Measurements from ENCODE around the gene POLR2I. TPM values are rescaled to one million over a fixed set of nuclear protein-coding genes. Genes with fewer than 3 reads are reported as not detected.
"Not testable (repeated sequence)": the region's sequence is repeated elsewhere in the genome, so short reads cannot be mapped to it uniquely, and the experiment has no call there.

POLR2I gene
- total RNA-seq, 1 donor from 2014 or later = 68.9 TPM

DNA sequence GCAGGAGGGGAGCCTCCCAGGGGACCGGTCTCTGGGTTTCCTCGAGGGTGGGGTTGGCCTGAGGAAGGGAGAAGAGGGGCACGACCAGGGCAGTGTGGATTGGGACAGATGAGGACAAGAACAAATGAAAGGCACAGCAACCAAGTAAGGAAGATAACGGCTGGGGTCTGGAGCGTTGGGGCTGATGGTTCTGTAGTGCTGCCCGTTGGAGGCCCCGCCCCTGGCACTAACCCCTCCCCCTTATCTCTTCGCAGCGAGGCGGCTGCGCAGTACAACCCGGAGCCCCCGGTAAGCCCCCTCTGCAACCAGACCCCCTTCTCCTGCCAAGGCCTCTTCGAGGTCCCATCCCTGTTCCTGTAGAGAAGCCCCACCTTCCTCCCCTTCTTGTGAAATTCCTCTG, 27.4 kb upstream of the POLR2I start:
- intact Hi-C loops (cut with micrococcal nuclease) = no loop called here
- Mint-ChIP-seq H3K27ac (no peak overlapping the region), H3K27me3 (ENCODE audit: low read depth) (no peaks in the 10 kb centered on the region), H3K9me3 (no peaks in the 10 kb centered on the region), H3K4me3 (ENCODE audit: low read depth) (no peak overlapping the region), H3K36me3 (ENCODE audit: low read depth) (peaks cover 54% of the 10 kb centered on the region), H3K4me1 (ENCODE audit: low read depth) (peaks cover 15% of the 10 kb centered on the region)
- DNase-seq (ENCODE audit: low spot score) = no peak

DNA sequence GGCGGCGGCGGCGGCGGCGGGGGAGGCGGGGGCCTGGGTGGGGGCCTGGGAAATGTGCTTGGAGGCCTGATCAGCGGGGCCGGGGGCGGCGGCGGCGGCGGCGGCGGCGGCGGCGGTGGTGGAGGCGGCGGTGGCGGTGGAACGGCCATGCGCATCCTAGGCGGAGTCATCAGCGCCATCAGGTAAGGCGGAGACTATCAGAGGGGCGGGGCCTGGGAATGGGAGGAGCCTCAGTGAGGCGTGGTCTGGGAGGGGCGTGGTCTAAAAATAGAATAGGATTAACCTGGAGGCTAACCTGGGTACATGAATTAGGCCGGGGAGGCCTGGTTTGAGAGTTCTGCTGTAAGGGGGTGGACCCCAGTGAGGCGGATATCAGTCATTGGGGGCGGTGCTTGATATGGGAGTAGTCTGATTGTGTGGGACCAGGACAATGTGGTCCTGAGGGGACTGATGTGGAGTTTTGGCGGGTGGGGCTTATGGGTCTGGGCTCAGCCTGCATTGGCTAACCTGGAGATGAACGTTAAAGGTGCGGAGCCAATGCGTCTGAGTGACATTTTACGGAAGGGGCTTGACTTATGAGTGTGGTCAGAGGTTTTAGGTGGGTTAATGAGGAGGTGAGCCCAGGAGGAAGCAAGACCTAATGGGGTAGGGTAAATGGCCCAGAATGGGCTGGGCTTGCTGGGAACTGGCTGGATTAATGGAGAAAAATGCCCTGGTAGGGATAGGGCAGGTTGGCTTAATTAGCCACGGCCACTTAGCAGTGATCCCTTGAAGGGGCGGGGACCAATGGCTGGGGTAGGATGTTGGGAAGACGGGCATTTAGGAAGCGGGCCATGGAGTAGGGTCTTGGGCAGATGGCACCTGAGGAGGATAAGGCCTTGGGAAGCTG, 26.6 kb upstream of the POLR2I start:
- Mint-ChIP-seq H3K36me3 (ENCODE audit: low read depth) (peaks cover 46% of the 10 kb centered on the region), H3K27ac (peak overlapping the region; percentile 74), H3K4me3 (ENCODE audit: low read depth) (peak overlapping the region; percentile 94), H3K4me1 (ENCODE audit: low read depth) (peaks cover 16% of the 10 kb centered on the region), H3K27me3 (ENCODE audit: low read depth) (no peaks in the 10 kb centered on the region), H3K9me3 (no peaks in the 10 kb centered on the region)
- intact Hi-C loops (cut with micrococcal nuclease) = loop anchor here (1.0 kb wide), 2 partner anchors 26 to 73 kb away; partner anchors contain the start of genes TBCB and ZNF565
- peak; percentile 88 for DNase-seq (ENCODE audit: low spot score)

DNA sequence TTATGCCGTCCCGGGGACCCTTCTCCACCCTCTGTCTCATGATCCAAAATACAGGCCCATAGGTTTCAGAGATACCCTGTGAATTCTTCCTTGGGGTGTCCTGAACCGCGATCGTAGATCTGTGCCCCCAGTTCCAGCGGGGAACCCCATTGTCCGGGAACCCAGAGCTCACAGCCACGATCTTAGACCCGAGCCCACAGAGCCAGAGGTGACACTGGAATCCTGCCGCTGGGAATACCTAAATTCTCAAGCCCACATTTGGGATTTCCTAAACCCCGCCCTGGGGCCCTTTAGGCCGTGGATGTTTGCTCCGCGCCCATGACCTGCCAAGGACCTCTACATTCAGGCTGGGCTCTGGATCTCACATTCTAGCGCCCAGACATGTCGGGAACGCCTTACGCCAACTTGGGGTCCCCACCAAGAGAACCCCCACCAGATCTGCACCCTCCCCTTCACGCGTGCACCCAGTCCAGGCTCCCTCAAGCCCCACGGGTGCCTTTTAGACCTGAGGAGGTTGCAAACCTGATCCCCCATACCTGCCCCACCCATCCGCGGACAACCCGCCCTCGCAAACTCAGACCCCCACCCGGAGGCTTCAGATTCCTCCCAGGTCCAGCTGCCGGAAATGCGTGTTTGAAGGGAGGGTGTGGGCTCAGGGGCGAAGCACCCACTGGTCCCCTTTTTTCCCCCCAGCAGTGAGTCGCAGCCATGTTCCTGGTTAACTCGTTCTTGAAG, 25.8 kb upstream of the POLR2I start:
- H3K27ac Mint-ChIP-seq = peak overlapping the region; percentile 95
- H3K27me3 Mint-ChIP-seq (ENCODE audit: low read depth) = no peaks in the 10 kb centered on the region
- no peaks in the 10 kb centered on the region for H3K9me3 Mint-ChIP-seq
- peak overlapping the region; percentile 94 for H3K4me3 Mint-ChIP-seq (ENCODE audit: low read depth)
- intact Hi-C loops (cut with micrococcal nuclease) = loop anchor here (1.0 kb wide), 4 partner anchors 13 to 74 kb away; partner anchors contain the start of genes TBCB and ZNF565
- peak; percentile 37 for DNase-seq (ENCODE audit: low spot score)
- H3K36me3 Mint-ChIP-seq (ENCODE audit: low read depth) = peaks cover 38% of the 10 kb centered on the region
- peaks cover 16% of the 10 kb centered on the region for H3K4me1 Mint-ChIP-seq (ENCODE audit: low read depth)

DNA sequence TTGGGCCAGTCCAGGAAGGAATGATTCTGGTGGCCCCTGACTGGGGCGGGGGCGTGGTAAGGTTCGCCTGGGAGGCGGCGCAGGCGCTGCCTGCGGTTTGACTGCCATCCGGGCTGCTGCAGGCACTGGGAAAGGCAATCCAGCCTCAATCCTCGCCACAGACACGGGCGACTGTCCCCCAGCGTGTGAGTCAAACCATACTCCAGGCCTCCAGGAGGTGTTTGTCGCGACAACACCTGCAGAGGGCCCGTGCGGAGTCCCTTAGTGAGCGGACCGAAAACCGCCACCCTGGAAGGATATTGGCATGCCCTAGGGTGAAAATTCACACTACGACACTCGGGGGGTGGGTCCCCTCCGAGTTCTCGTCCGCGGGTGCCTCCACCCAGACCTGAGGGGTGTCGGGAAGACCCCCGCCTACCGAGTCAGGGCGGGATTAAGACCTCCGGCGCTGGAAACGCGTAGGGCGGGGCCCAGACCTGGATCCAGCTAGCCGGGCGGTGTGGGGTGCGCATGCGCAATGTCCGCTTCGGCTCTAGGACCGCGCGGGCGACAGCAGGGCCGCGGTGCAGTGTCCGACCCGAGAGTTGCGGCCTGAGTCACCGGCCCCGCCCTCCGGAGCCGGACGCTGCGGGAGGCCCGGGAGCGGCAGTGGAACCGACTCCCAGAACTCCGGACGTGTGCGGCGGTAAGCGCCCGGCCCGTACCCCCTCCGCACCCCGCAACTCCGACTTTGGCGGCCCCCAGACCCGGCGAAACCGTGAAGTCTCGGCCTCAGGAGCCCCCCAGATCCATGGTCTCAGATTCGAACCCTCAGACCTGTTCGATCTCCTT, 25.0 kb upstream of the POLR2I start, which contains the start of gene CAPNS1:
Gene CAPNS1 (plus strand): TSS at position 594 of the 831 bp plus-strand sequence. CDS start 946 bp downstream, outside the sequence.
- peak; percentile 91 for DNase-seq (ENCODE audit: low spot score)
- H3K4me3 Mint-ChIP-seq (ENCODE audit: low read depth) = peak within 1 kb of the TSS; percentile 94
- H3K9me3 Mint-ChIP-seq = no peaks in the 10 kb centered on the region
- peaks cover 16% of the 10 kb centered on the region for H3K4me1 Mint-ChIP-seq (ENCODE audit: low read depth)
- intact Hi-C loops (cut with micrococcal nuclease) = loop anchor here (1.0 to 10.0 kb wide), 3 partner anchors 12 to 345 kb away; partner anchors contain the start of gene ZNF566
- H3K27me3 Mint-ChIP-seq (ENCODE audit: low read depth) = no peaks in the 10 kb centered on the region
- peaks cover 31% of the 10 kb centered on the region for H3K36me3 Mint-ChIP-seq (ENCODE audit: low read depth)
- H3K27ac Mint-ChIP-seq = peak within 1 kb of the TSS; percentile 95

DNA sequence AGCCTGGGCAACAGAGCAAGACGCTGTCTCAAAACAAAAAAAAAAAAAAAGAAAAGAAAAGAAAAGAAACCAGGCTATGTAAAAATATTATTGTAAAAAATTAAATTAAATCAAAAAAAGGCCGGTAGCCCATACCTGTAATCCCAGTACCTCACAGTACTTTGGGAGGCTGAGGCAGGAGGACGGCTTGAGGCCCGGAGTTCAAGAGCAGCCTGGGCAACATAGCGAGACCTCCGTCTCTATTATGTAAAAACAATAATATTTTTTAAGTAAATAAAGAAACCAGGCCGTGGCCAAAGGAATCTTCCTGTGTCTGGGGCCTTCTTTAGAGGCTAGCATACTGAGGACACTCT, 24.4 kb upstream of the POLR2I start:
- no peaks in the 10 kb centered on the region for H3K27me3 Mint-ChIP-seq (ENCODE audit: low read depth)
- DNase-seq (ENCODE audit: low spot score) = no peak
- intact Hi-C loops (cut with micrococcal nuclease) = loop anchor here (10.0 kb wide), 1 partner anchor 346 kb away; the partner anchor contains the start of gene ZNF566
- H3K36me3 Mint-ChIP-seq (ENCODE audit: low read depth) = peaks cover 28% of the 10 kb centered on the region
- peaks cover 16% of the 10 kb centered on the region for H3K4me1 Mint-ChIP-seq (ENCODE audit: low read depth)
- H3K9me3 Mint-ChIP-seq = no peaks in the 10 kb centered on the region
- H3K27ac Mint-ChIP-seq = peak overlapping the region; percentile 95
- peak overlapping the region; percentile 94 for H3K4me3 Mint-ChIP-seq (ENCODE audit: low read depth)

DNA sequence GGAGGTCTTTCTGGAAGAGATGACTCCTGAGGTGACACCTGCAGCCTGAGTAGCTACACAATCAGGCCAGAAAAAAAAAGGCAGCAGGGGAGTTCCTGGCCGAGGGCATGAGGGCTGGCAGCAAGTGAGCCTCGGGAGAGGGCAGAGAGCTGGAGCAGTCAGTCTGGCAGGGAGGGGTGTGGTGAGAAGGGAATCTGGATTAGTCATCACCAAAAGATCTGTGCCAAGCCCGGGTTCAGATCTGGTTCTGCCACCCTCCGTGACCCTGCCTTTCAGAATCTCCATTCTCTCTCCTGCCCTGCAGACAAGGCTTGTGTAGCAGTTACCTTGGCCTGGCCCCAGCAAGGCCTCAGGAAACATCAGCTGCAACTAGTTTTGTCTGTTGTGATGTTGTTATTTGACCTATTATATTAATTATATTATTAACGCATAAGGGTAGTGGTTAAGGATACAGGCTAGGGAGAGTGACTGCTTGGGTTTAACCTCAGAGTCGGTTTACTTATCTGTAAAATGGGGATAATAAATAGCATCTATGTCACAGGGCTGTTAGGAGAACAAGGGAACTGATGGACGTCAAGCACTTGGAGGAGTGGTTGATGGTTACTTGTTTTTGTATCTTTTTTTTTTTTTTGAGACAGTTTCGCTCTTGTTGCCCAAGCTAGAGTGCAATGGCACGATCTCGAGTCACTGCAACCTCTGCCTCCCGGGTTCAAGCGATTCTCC, 22.4 kb upstream of the POLR2I start:
- intact Hi-C loops (cut with micrococcal nuclease) = loop anchor here (10.0 kb wide), 1 partner anchor 348 kb away; the partner anchor contains the start of gene ZNF566
- H3K9me3 Mint-ChIP-seq = no peaks in the 10 kb centered on the region
- H3K27me3 Mint-ChIP-seq (ENCODE audit: low read depth) = no peaks in the 10 kb centered on the region
- H3K4me1 Mint-ChIP-seq (ENCODE audit: low read depth) = peaks cover 22% of the 10 kb centered on the region
- no peak overlapping the region for H3K4me3 Mint-ChIP-seq (ENCODE audit: low read depth)
- H3K36me3 Mint-ChIP-seq (ENCODE audit: low read depth) = peaks cover 15% of the 10 kb centered on the region
- no peak overlapping the region for H3K27ac Mint-ChIP-seq
- DNase-seq (ENCODE audit: low spot score) = no peak

DNA sequence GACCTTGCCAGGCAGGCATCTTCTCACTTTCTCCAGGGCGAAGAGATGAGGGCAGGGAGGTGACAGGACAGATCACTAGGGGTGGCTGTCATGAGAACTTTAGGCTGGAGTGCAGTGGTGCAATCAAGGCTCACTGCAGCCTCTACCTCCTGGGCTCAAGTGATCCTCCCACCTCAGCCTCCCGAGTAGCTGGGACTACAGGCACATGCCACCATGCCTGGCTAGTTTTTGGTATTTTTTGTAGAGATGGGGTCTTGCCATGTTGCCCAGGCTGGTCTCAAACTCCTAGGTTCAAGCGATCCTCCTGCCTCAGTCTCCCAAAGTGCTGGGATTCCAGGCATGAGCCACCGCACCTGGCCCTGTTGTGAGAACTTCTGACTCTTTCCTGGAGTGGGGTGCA, 20.2 kb upstream of the POLR2I start:
- not testable (repeated sequence) for H3K36me3 Mint-ChIP-seq (ENCODE audit: low read depth); H3K4me3 Mint-ChIP-seq (ENCODE audit: low read depth); H3K27ac Mint-ChIP-seq; DNase-seq (ENCODE audit: low spot score); H3K9me3 Mint-ChIP-seq; H3K27me3 Mint-ChIP-seq (ENCODE audit: low read depth)
- peaks cover 18% of the 10 kb centered on the region for H3K4me1 Mint-ChIP-seq (ENCODE audit: low read depth)
- intact Hi-C loops (cut with micrococcal nuclease) = loop anchor here (10.0 kb wide), 1 partner anchor 350 kb away; the partner anchor contains the start of gene ZNF566

DNA sequence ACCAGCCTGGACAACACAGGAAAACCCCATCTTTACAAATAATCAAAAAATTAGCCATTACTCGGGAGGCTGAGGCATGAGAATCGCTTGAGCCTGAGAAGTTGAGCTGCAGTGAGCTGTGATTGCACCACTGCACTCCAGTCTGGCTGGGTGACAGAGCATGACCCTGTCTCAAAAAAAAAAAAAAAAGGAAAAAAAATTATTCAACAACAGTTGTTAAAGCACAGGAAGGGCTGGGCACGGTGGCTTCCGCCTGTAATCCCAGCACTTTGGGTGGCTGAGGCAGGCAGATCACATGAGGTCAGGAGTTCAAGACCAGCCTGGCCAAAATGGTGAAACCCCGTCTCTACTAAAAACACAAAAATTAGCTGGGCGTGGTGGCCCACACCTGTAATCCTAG, 16.5 kb upstream of the POLR2I start:
- not testable (repeated sequence) for H3K27ac Mint-ChIP-seq; H3K4me3 Mint-ChIP-seq (ENCODE audit: low read depth); H3K9me3 Mint-ChIP-seq

DNA sequence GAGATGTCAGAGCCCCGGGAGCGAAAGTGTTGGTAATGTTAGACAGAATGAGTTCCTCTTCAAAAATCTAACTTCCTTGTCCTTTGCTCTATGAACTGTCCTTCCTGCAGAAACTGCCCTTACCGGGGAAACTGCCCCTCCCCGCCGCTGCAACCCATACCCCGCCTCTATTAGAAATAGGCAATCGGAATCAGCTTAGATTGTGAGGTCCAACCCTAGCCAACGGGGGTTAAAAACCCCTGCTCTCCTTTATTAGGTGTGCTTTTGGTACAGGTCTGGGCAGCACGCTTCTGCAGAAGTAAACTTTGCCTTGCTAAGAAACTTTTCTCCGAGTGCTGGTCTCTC, 13.7 kb upstream of the POLR2I start:
- no peak for DNase-seq (ENCODE audit: low spot score)
- H3K27ac Mint-ChIP-seq = peak overlapping the region; percentile 98
- H3K36me3 Mint-ChIP-seq (ENCODE audit: low read depth) = peaks cover 25% of the 10 kb centered on the region
- intact Hi-C loops (cut with micrococcal nuclease) = loop anchor here (2.0 kb wide), 1 partner anchor 86 kb away; the partner anchor contains the start of genes ZNF146 and ZNF565
- peaks cover 23% of the 10 kb centered on the region for H3K4me1 Mint-ChIP-seq (ENCODE audit: low read depth)
- H3K9me3 Mint-ChIP-seq = no peaks in the 10 kb centered on the region
- peak overlapping the region; percentile 84 for H3K4me3 Mint-ChIP-seq (ENCODE audit: low read depth)
- H3K27me3 Mint-ChIP-seq (ENCODE audit: low read depth) = no peaks in the 10 kb centered on the region

More for the DNA sequence above, 16.5 kb upstream of the POLR2I start:
- H3K36me3 Mint-ChIP-seq (ENCODE audit: low read depth); DNase-seq (ENCODE audit: low spot score); H3K27me3 Mint-ChIP-seq (ENCODE audit: low read depth): not testable (repeated sequence)
- H3K4me1 Mint-ChIP-seq (ENCODE audit: low read depth) = peaks cover 24% of the 10 kb centered on the region
- intact Hi-C loops (cut with micrococcal nuclease) = loop anchor here (10.0 kb wide), 1 partner anchor 354 kb away; the partner anchor contains the start of gene ZNF566

DNA sequence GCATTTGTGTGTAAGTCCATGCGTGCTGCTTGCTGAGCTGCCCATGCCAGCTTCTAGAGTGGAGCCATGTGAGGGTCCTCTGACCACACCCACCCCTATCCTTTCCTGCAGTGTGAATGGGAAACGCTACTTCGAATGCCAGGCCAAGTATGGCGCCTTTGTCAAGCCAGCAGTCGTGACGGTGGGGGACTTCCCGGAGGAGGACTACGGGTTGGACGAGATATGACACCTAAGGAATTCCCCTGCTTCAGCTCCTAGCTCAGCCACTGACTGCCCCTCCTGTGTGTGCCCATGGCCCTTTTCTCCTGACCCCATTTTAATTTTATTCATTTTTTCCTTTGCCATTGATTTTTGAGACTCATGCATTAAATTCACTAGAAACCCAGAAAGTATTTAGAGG, 10.9 kb upstream of the POLR2I start:
- intact Hi-C loops (cut with micrococcal nuclease) = no loop called here
- no peak overlapping the region for H3K4me3 Mint-ChIP-seq (ENCODE audit: low read depth)
- H3K36me3 Mint-ChIP-seq (ENCODE audit: low read depth) = peaks cover 38% of the 10 kb centered on the region
- H3K9me3 Mint-ChIP-seq = no peaks in the 10 kb centered on the region
- DNase-seq (ENCODE audit: low spot score) = no peak
- no peaks in the 10 kb centered on the region for H3K27me3 Mint-ChIP-seq (ENCODE audit: low read depth)
- H3K27ac Mint-ChIP-seq = peak overlapping the region; percentile 24
- H3K4me1 Mint-ChIP-seq (ENCODE audit: low read depth) = peaks cover 9% of the 10 kb centered on the region

DNA sequence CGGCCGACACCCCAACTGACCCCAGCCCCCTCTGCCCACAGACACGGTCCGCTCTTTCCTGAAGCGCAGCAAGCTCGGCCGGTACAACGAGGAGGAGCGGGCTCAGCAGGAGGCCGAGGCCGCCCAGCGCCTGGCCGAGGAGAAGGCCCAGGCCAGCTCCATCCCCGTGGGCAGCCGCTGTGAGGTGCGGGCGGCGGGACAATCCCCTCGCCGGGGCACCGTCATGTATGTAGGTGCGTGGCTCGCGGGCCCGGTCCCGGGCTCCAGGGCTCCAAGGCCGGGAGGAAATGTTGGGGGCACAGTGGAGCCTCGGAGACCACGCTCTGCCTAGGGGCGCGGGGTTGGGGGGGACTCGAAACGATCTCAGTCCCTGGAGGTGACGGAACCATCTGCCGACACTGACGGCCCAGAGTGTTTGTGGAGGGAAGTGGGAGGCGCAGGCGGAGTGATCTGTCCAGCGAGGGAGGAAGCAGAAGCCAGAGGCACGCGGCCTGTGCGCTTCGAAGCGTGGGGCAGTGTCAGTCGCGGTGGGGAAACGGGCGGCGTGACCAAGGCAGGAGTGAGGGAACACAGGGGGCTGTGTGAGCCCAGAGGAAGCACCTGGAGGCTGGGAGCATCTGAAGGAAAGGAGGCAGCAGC, 6.9 kb upstream of the POLR2I start:
- Mint-ChIP-seq H3K36me3 (ENCODE audit: low read depth) (peaks cover 61% of the 10 kb centered on the region), H3K27ac (no peak overlapping the region), H3K4me3 (ENCODE audit: low read depth) (no peak overlapping the region), H3K9me3 (no peaks in the 10 kb centered on the region), H3K27me3 (ENCODE audit: low read depth) (no peaks in the 10 kb centered on the region), H3K4me1 (ENCODE audit: low read depth) (peaks cover 10% of the 10 kb centered on the region)
- intact Hi-C loops (cut with micrococcal nuclease) = no loop called here
- DNase-seq (ENCODE audit: low spot score) = no peak

Data from activated T-helper 2 cell treated with anti-CD3 and anti-CD28 coated beads, Interferon-gamma antibody, Interleukin-2, Interleukin-4, amounts not matched to agents 10 μg/mL and 5 μg/mL and 100 μg/mL, durations not matched to agents 14 hours and 24 hours and 36 hours (primary cell).